Keratinocyte (primary cell): ENCODE measurements around the gene TIA1. TPM values are rescaled to one million over a fixed set of nuclear protein-coding genes. Genes with fewer than 3 reads are reported as not detected.

Experiments
- DNase-seq: peaks from one replicate; pipeline ENCODE4 v3.0.0-alpha.2; 2011; ENCODE audit warnings: low read depth, missing footprints, low spot score
- FAIRE-seq: peaks from 2 replicates; lab custom pipeline; 2011; peaks lifted over from hg19 to GRCh38; lab: Jason Lieb, UNC
- H2AFZ ChIP-seq: 2 replicates; pipeline ENCODE4 v1.6.0; 2012; ENCODE audit warnings: low read length, control low read depth, inconsistent platforms; ENCODE audit not compliant: control insufficient read depth
- H3K27ac ChIP-seq: 2 replicates; pipeline ENCODE4 v1.5.1; 2011; ENCODE audit warnings: low read length; ENCODE audit not compliant: control insufficient read depth, insufficient read depth
- H3K27me3 ChIP-seq: 3 replicates; pipeline ENCODE4 v1.6.0; 2011; ENCODE audit warnings: low read length; ENCODE audit not compliant: control insufficient read depth, insufficient read depth; ENCODE audit errors: extremely low read depth
- H3K36me3 ChIP-seq, 2 experiments: 2 replicates in 1 of 2; 3 replicates in 1 of 2; pipeline ENCODE4 v1.5.1; 2011; ENCODE audit warnings: low read length in 2 of 2, mild to moderate bottlenecking in 1 of 2; ENCODE audit not compliant: control insufficient read depth in 2 of 2, insufficient read depth in 2 of 2; ENCODE audit errors: extremely low read depth in 1 of 2
- H3K4me1 ChIP-seq: 3 replicates; pipeline ENCODE4 v1.5.1; 2011; ENCODE audit warnings: low read length; ENCODE audit not compliant: control insufficient read depth, insufficient read depth; ENCODE audit errors: extremely low read depth
- H3K4me2 ChIP-seq: 3 replicates; pipeline ENCODE4 v1.6.0; 2011; ENCODE audit warnings: low read depth, low read length; ENCODE audit not compliant: control insufficient read depth, insufficient read depth; ENCODE audit errors: extremely low read depth
- H3K4me3 ChIP-seq, 3 experiments: fragments of 200-600 bp in 1 of 3; sonication (generic) in 1 of 3; 2 replicates in 2 of 3; 3 replicates in 1 of 3; pipeline ENCODE4 v1.5.1; 2011 to 2016; ENCODE audit warnings: low read length in 3 of 3, mild to moderate bottlenecking in 3 of 3, control low read depth in 2 of 3, inconsistent platforms in 1 of 3, low read depth in 1 of 3, mixed read lengths in 1 of 3, mixed run types in 1 of 3, moderate library complexity in 1 of 3; ENCODE audit not compliant: control insufficient read depth in 2 of 3, insufficient read depth in 2 of 3; ENCODE audit errors: extremely low read depth in 1 of 3
- H3K79me2 ChIP-seq: 2 replicates; pipeline ENCODE4 v1.6.0; 2012; ENCODE audit warnings: low read length; ENCODE audit not compliant: control insufficient read depth, insufficient read depth
- H3K9ac ChIP-seq: 3 replicates; pipeline ENCODE4 v1.6.0; 2011; ENCODE audit warnings: low read length; ENCODE audit not compliant: control insufficient read depth, insufficient read depth; ENCODE audit errors: extremely low read depth
- H3K9me1 ChIP-seq: 3 replicates; pipeline ENCODE4 v1.6.0; 2011; ENCODE audit warnings: low read length; ENCODE audit not compliant: control insufficient read depth, insufficient read depth; ENCODE audit errors: extremely low read depth
- H3K9me3 ChIP-seq: 2 replicates; pipeline ENCODE4 v1.5.1; 2012; ENCODE audit warnings: low read depth, low read length; ENCODE audit not compliant: control insufficient read depth
- H4K20me1 ChIP-seq: 3 replicates; pipeline ENCODE4 v1.6.0; 2011; ENCODE audit warnings: low read length; ENCODE audit not compliant: control insufficient read depth, insufficient read depth; ENCODE audit errors: extremely low read depth
- EZH2 ChIP-seq: IDR thresholded peaks from one replicate; pipeline ENCODE4 v1.6.1; 2012; ENCODE audit warnings: inconsistent platforms, mild to moderate bottlenecking, low read length, moderate library complexity
- dilution Hi-C: fragments of 300-500 bp; cut with MboI; formaldehyde crosslinking; loops from one replicate; pipeline ENCODE4 v1.7.0; 2020; ENCODE audit warnings: low sequenced_read_pairs; ENCODE audit not compliant: extremely low pct_ligation_motif_present
- polyA plus RNA-seq, 5 experiments: library from polyadenylated mRNA; depleted of rRNA in 3 of 5; stranded (reverse) in 3 of 5; stranded (forward) in 1 of 5; unstranded in 1 of 5; fragments of >200 nt; gene quantifications; 1 replicate in 1 of 5; 2 replicates in 3 of 5; 3 replicates in 1 of 5; pipeline versions ENCODE4 v1.2.1 to v1.2.3, GENCODE V29; 2011 to 2012; ENCODE audit warnings: missing spikeins in 2 of 5, low read depth in 1 of 5, low replicate concordance in 1 of 5
- TF ChIP-seq, protein P1 (sequence below), 3 experiments: IDR thresholded peaks in 1 of 3; conservative IDR thresholded peaks in 1 of 3; optimal IDR thresholded peaks in 1 of 3; 2 replicates in 2 of 3; 3 replicates in 1 of 3; pipeline versions ENCODE3 to v1.5.1; 2011; ENCODE audit warnings: low read length in 3 of 3, mild to moderate bottlenecking in 3 of 3, moderate library complexity in 2 of 3, control low read depth in 1 of 3, inconsistent platforms in 1 of 3; ENCODE audit not compliant: insufficient read depth in 2 of 3; ENCODE audit errors: extremely low read depth in 1 of 3

The TIA1 gene
- polyA plus RNA-seq, 1 donor (not counting 4 experiments of a cell fraction or from before 2014, with no cell fraction given): 76.3 TPM

GRCh38 chr2:70247364-70248180 lies 856 bp downstream of the TIA1 start:
- Histone ChIP-seq H4K20me1 (no peaks in the 10 kb centered on the region), H3K79me2 (peaks cover 57% of the 10 kb centered on the region), H3K9me1 (no peaks in the 10 kb centered on the region), H3K36me3 (no peaks in the 10 kb centered on the region), H3K4me3 (peak overlapping the region; percentile 71 to 100 (median 76)), H3K9me3 (no peaks in the 10 kb centered on the region), H3K4me1 (peaks cover 7% of the 10 kb centered on the region), H2AFZ (peak overlapping the region; percentile 97), H3K9ac (peak overlapping the region; percentile 100), H3K27me3 (no peaks in the 10 kb centered on the region), H3K27ac (peak overlapping the region; percentile 98), H3K4me2 (peak overlapping the region; percentile 90)
- no peak for FAIRE-seq
- DNase-seq: no peak
- dilution Hi-C loops: no loop called here
- TF ChIP-seq, protein P1, sequence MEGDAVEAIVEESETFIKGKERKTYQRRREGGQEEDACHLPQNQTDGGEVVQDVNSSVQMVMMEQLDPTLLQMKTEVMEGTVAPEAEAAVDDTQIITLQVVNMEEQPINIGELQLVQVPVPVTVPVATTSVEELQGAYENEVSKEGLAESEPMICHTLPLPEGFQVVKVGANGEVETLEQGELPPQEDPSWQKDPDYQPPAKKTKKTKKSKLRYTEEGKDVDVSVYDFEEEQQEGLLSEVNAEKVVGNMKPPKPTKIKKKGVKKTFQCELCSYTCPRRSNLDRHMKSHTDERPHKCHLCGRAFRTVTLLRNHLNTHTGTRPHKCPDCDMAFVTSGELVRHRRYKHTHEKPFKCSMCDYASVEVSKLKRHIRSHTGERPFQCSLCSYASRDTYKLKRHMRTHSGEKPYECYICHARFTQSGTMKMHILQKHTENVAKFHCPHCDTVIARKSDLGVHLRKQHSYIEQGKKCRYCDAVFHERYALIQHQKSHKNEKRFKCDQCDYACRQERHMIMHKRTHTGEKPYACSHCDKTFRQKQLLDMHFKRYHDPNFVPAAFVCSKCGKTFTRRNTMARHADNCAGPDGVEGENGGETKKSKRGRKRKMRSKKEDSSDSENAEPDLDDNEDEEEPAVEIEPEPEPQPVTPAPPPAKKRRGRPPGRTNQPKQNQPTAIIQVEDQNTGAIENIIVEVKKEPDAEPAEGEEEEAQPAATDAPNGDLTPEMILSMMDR (optimal IDR thresholded peaks at IDR 0.05 in 1 of 3, IDR thresholded peaks at IDR 0.05 in 1 of 3, conservative IDR thresholded peaks at IDR 0.05 in 1 of 3; ENCODE audit: extremely low read depth in 1 of 3, insufficient read depth in 2 of 3, low read length in 3 of 3): no peak
- no peak for TF ChIP-seq EZH2

DNA sequence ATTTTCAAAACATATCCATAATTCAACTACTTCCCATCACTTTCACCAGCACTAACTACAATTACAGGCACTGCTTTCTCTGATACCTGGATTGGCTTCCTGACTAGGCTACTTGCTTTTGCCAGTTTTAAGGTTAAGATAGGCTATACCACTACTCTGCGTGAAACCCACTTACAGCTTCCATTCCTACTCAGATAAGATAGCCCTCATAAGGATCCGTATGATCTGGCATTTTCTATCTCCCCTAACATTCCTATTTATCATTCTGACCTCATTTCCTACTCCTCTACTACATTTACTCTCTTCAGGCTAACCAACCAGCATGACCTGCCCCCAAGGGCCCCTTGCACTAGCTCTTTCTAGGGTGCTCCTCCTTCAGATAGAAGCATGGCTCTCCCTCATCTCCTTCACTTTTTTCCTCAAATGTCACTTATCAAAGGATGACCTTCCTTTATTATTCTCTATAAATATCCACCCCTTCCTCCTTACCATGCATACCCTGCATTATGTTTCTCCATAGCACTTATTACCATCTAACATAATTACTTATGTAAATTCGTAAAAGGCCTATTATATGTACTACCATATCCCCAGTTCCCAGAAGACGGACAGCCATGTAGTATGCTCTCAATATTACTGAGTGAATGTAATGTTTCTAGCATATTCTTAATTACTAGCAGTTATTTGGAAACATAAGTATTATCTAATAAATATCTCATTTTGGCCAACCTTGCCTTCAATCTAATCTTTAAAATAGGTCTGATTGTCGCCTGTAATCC lies 4.4 kb downstream of the TIA1 start:
- H2AFZ ChIP-seq: no peak overlapping the region
- peaks cover 90% of the 10 kb centered on the region for H3K79me2 ChIP-seq
- FAIRE-seq (no peak), DNase-seq (no peak)
- H3K9me3 ChIP-seq: no peaks in the 10 kb centered on the region
- no peaks in the 10 kb centered on the region for H3K9me1 ChIP-seq
- H3K36me3 ChIP-seq: peaks cover 0 to 9% of the 10 kb centered on the region in 2 experiments
- peaks cover 7% of the 10 kb centered on the region for H3K4me1 ChIP-seq
- no peaks in the 10 kb centered on the region for H3K27me3 ChIP-seq
- H4K20me1 ChIP-seq: no peaks in the 10 kb centered on the region
- TF ChIP-seq, protein P1 (optimal IDR thresholded peaks at IDR 0.05 in 1 of 3, IDR thresholded peaks at IDR 0.05 in 1 of 3, conservative IDR thresholded peaks at IDR 0.05 in 1 of 3; ENCODE audit: extremely low read depth in 1 of 3, insufficient read depth in 2 of 3, low read length in 3 of 3): no peak
- no peak for TF ChIP-seq EZH2
- H3K4me3 ChIP-seq: no peak overlapping the region
- no peak overlapping the region for H3K9ac ChIP-seq
- dilution Hi-C loops: no loop called here
- H3K4me2 ChIP-seq: no peak overlapping the region
- H3K27ac ChIP-seq: no peak overlapping the region
